PC-9 (cell line): Measurements from ENCODE around the gene RGS3. TPM values are rescaled to one million over a fixed set of nuclear protein-coding genes. Genes with fewer than 3 reads are reported as not detected.

ENCODE experiments used
- BruUV-seq: library from RNA; stranded (reverse); fragments of 400-500 nt; replicated peaks from 2 replicates; lab custom pipeline; 2021; lab: Mats Ljungman, UMichigan
- CTCF ChIA-PET: fragments of 300-600 bp; sonication (Branson Sonifier 250); formaldehyde crosslinking; loops from one replicate; lab custom pipeline; 2022; ENCODE audit warnings: antibody characterized with exemption; lab: Charles Lee
- POLR2A ChIA-PET: fragments of 300-600 bp; sonication (Branson Sonifier 250); formaldehyde crosslinking; loops from one replicate; lab custom pipeline; 2022; ENCODE audit warnings: antibody characterized with exemption; ENCODE audit not compliant: unreplicated experiment; lab: Charles Lee
- DNase-seq, 2 experiments: peaks; one replicate each; pipeline versions ENCODE4 v3.0.0 to v3.0.0-alpha.2; 2015 to 2022; ENCODE audit warnings: mixed read lengths in 1 of 2
- H2AFZ ChIP-seq: fragments of 200-600 bp; sonication (generic); 2 replicates; pipeline ENCODE4 v1.8.1; 2017; ENCODE audit warnings: antibody characterized with exemption
- H3F3A ChIP-seq: fragments of 200-600 bp; sonication (generic); 2 replicates; pipeline ENCODE4 v1.8.1; 2017; ENCODE audit warnings: antibody characterized with exemption, mild to moderate bottlenecking, low read depth; ENCODE audit not compliant: insufficient read depth
- H3K27ac ChIP-seq: fragments of 200-600 bp; sonication (generic); 2 replicates; pipeline ENCODE4 v1.6.1; 2016; ENCODE audit warnings: mixed run types
- H3K27me3 ChIP-seq: fragments of 200-600 bp; sonication (generic); 2 replicates; pipeline ENCODE4 v1.6.1; 2016; ENCODE audit warnings: low read depth, mixed run types; ENCODE audit not compliant: insufficient read depth
- H3K36me3 ChIP-seq: fragments of 200-600 bp; sonication (generic); 2 replicates; pipeline ENCODE4 v1.6.1; 2016; ENCODE audit warnings: low read depth, mixed run types
- H3K4me1 ChIP-seq: fragments of 200-600 bp; sonication (generic); replicated peaks from 2 replicates; pipeline ENCODE4 v1.6.1; 2016; ENCODE audit warnings: mixed run types; ENCODE audit not compliant: insufficient read depth
- H3K4me2 ChIP-seq: fragments of 200-600 bp; sonication (generic); 2 replicates; pipeline ENCODE4 v1.6.1; 2017; ENCODE audit warnings: mixed run types
- H3K4me3 ChIP-seq: fragments of 200-600 bp; sonication (generic); 2 replicates; pipeline ENCODE4 v1.6.1; 2016; ENCODE audit warnings: mixed run types
- H3K79me2 ChIP-seq: fragments of 200-600 bp; sonication (generic); 2 replicates; pipeline ENCODE4 v1.6.1; 2017; ENCODE audit warnings: low read depth, mixed run types
- H3K9me2 ChIP-seq: fragments of 200-600 bp; sonication (generic); 2 replicates; pipeline ENCODE4 v1.8.1; 2017; ENCODE audit warnings: mild to moderate bottlenecking; ENCODE audit not compliant: insufficient read depth
- H3K9me3 ChIP-seq: fragments of 200-600 bp; sonication (generic); 2 replicates; pipeline ENCODE4 v1.8.1; 2016; ENCODE audit warnings: low read depth; ENCODE audit not compliant: insufficient read depth
- H4K20me1 ChIP-seq: fragments of 200-600 bp; sonication (generic); 2 replicates; pipeline ENCODE4 v1.8.1; 2017; ENCODE audit not compliant: insufficient read depth
- EZH2 ChIP-seq: fragments of 200-600 bp; sonication (generic); IDR thresholded peaks from 2 replicates; pipeline ENCODE4 v1.8.0; 2017; ENCODE audit warnings: antibody characterized with exemption, low read depth
- intact Hi-C: fragments of 100-400 bp; cut with micrococcal nuclease; formaldehyde crosslinking; loops from one replicate; pipeline ENCODE4 v1.10.0; 2022; ENCODE audit not compliant: unreplicated experiment
- total RNA-seq: library from RNA; stranded (reverse); gene quantifications from 2 replicates; pipeline ENCODE4 v1.2.3, GENCODE V29; 2021
- TF ChIP-seq, protein P1 (sequence below): fragments of 200-600 bp; sonication (generic); conservative IDR thresholded peaks from 2 replicates; pipeline ENCODE4 v1.6.1; 2017; ENCODE audit warnings: mixed run types, antibody characterized with exemption, mild to moderate bottlenecking, moderate library complexity

RGS3 gene
- total RNA-seq, 1 experiment from 2014 or later = 75.8 TPM

DNA sequence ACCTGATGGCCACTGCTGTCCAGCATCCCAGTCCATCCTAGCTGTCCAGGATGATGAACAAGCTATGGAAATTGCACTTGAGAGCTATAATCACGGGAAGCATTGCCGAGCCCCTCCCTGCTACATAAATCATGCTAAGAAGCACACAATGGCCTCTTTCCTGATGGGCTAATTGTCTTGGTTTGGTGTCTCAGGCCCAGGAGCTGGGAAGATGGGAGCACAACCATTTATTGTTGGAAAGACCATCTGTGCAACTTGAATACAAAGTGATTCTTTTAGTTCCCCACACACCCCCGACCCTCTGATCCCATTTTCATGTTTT is 80.4 kb downstream of the RGS3 start:
- Histone ChIP-seq H3F3A (no peaks in the 10 kb centered on the region; the same call in 1 of the 2 replicates), H3K27me3 (no peaks in the 10 kb centered on the region), H3K79me2 (no peaks in the 10 kb centered on the region), H2AFZ (no peak overlapping the region), H4K20me1 (no peaks in the 10 kb centered on the region), H3K9me3 (no peaks in the 10 kb centered on the region), H3K4me3 (no peak overlapping the region), H3K27ac (no peak overlapping the region), H3K9me2 (no peaks in the 10 kb centered on the region), H3K36me3 (no peaks in the 10 kb centered on the region), H3K4me2 (no peak overlapping the region), H3K4me1 (peaks cover 11% of the 10 kb centered on the region)
- intact Hi-C loops = no loop called here
- DNase-seq = no peak
- TF ChIP-seq, protein P1, sequence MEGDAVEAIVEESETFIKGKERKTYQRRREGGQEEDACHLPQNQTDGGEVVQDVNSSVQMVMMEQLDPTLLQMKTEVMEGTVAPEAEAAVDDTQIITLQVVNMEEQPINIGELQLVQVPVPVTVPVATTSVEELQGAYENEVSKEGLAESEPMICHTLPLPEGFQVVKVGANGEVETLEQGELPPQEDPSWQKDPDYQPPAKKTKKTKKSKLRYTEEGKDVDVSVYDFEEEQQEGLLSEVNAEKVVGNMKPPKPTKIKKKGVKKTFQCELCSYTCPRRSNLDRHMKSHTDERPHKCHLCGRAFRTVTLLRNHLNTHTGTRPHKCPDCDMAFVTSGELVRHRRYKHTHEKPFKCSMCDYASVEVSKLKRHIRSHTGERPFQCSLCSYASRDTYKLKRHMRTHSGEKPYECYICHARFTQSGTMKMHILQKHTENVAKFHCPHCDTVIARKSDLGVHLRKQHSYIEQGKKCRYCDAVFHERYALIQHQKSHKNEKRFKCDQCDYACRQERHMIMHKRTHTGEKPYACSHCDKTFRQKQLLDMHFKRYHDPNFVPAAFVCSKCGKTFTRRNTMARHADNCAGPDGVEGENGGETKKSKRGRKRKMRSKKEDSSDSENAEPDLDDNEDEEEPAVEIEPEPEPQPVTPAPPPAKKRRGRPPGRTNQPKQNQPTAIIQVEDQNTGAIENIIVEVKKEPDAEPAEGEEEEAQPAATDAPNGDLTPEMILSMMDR = no peak
- no peak for TF ChIP-seq EZH2
- CTCF ChIA-PET = no interaction called here
- no TSS peak for BruUV-seq
- POLR2A ChIA-PET = no interaction called here

GRCh38 chr9:113545068-113545467 is 81.5 kb downstream of the RGS3 start:
- Histone ChIP-seq H3K4me3 (no peak overlapping the region), H3K27me3 (no peaks in the 10 kb centered on the region), H4K20me1 (no peaks in the 10 kb centered on the region), H3K27ac (no peak overlapping the region), H3K4me1 (peaks cover 11% of the 10 kb centered on the region), H2AFZ (no peak overlapping the region), H3K9me3 (no peaks in the 10 kb centered on the region), H3K79me2 (no peaks in the 10 kb centered on the region), H3K36me3 (no peaks in the 10 kb centered on the region), H3K9me2 (no peaks in the 10 kb centered on the region), H3F3A (no peaks in the 10 kb centered on the region; the same call in 1 of the 2 replicates), H3K4me2 (no peak overlapping the region)
- BruUV-seq = no TSS peak
- ChIA-PET CTCF (no interaction called here), POLR2A (no interaction called here)
- intact Hi-C loops = no loop called here
- DNase-seq = no peak
- TF ChIP-seq EZH2 = no peak
- TF ChIP-seq, protein P1 = no peak

DNA sequence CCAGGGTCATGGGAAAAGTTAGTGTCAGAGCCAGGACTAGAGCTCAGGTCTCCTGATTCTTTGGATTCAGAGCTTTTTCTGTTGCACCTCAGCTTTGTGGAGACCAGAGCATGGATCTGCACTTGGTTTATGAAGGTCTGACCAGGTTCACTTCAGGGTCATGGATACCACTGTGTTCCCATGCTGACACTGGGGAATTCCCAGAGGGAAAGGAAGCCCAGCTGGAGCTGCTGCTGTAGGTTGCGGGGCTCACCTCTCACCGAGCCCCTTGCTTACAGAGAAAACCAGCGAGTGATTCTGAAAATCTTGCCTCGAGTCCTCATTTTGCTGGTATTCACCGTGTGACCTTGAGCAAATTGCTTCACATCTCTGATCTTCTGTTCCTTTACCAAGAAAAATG is 83.0 kb downstream of the RGS3 start:
- no TSS peak for BruUV-seq
- Histone ChIP-seq H3K9me3 (no peaks in the 10 kb centered on the region), H3K9me2 (no peaks in the 10 kb centered on the region), H4K20me1 (no peaks in the 10 kb centered on the region), H3K4me1 (peaks cover 11% of the 10 kb centered on the region), H3K4me3 (no peak overlapping the region), H3K36me3 (no peaks in the 10 kb centered on the region), H3K4me2 (no peak overlapping the region), H3K79me2 (no peaks in the 10 kb centered on the region), H2AFZ (no peak overlapping the region), H3F3A (no peaks in the 10 kb centered on the region; the same call in 1 of the 2 replicates), H3K27ac (no peak overlapping the region), H3K27me3 (no peaks in the 10 kb centered on the region)
- TF ChIP-seq EZH2 = no peak
- TF ChIP-seq, protein P1 = no peak
- intact Hi-C loops = no loop called here
- no peak for DNase-seq
- ChIA-PET POLR2A (no interaction called here), CTCF (no interaction called here)
